Activated effector memory CD4-positive, alpha-beta T cell treated with Interleukin-2 at 50 U/mL for 16 hours (primary cell): ENCODE data around the gene AGO3.
A peak's percentile ranks its signal among the peaks of the same experiment; 100 is the strongest.
"Not testable (repeated sequence)": the region's sequence is repeated elsewhere in the genome, so short reads cannot be mapped to it uniquely, and the experiment has no call there.

Experiments used
- DNase-seq: peaks from one replicate; pipeline ENCODE4 v3.0.0-alpha.2; 2020

Gene AGO3

GRCh38 chr1:35927472-35927871 lies 3.4 kb upstream of the AGO3 start:
- no peak for DNase-seq

DNA sequence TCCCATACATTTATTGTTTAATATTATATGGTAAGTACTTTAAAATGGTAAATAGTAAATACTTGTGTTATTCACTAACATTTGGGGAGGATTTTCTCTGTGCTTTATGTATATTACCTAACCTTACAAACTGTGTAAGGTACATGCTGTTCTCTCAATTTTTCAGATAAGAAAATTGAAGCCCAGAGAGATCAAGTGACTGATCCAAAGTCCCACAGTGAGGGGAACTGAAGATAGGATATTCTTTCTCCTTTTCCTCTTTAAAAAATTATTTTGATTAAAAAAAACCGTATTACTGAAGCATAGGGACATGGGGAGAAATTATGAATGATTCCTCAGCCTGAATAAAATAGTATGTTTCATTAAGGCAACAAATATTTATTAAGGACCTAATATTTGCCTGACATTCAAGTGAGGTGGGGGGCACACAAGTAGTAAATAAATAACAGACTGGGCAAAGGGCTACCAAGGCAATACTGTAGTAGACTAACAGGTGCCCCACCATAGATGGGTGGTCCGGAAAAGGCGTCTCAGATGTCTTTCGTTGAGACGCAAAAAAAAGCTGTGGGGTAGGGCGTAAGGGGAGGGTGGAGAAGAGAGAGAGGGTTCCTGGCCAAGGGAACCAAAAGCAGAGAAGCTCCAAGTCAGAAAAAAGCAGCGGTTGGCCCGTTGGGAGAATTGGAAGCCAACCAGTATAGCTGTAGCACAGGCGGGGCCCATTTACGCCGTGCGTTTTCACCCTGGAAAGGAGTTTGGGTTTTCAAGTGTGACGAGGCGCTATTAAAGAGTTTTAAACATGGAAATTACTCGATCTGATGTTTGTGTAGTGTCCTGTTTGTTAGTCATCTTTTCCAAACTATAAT lies 944 bp upstream of the AGO3 start:
- peak; percentile 10 for DNase-seq

DNA sequence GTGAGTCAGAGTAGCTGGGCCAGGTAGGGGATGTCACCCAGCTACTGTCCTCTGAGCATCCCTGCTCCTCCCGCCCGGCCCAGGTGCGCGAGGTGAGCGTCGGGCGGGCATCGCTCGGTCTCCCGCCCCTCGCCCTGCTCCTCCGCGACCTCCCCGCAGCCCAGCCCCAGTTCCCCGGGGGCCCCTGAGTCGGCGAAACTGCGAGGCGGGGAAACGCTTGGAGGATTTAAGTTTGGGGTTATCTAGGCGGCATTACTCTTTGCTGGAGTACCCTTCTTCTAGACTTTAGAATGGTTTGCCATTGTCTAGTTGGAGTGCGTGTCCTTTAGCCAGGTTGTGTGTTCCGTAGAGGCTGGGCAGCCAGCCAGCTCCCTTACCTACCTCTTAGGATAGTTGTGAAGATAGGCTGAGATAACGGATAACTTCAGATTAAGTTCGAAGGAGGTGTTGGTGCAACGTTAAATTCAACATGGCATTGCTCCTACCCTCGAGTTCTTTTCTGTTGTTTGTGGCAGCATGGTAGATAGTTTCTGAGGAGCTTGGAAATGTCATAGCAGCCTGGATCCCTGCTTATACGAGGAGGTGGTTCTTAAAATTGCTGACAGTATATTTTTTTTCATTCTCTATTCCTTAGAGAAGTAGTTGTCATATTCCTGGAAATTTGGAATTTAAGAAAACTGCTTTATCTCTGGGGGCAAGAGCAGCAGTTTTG lies 697 bp downstream of the AGO3 start:
- DNase-seq = no peak

DNA sequence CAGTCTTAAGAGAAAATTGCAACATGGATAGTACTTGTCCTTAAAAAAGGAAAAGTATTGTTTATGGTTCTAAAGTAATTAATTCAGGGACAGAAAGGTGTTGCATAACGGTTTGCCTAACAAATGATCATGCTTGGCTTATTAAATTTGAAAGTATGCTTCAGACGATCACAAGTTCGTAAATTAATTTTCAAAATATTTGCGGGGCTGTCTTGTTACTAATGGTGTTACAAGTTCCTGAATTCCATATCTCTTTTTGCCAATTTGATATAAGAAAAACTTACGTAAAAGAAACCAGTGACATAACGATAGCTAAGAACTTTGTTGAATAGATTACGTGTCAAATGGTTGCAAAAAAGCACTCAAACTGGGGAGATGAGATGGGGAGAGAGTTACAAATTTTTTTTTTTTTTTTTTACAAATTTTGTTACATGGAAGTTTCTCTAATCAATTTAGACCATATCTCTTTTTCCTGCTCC lies 1.3 kb downstream of the AGO3 start:
- DNase-seq = no peak

- no peak for DNase-seq
Measured at GRCh38 chr1:35932941-35933340, 2.0 kb downstream of the AGO3 start.

DNA sequence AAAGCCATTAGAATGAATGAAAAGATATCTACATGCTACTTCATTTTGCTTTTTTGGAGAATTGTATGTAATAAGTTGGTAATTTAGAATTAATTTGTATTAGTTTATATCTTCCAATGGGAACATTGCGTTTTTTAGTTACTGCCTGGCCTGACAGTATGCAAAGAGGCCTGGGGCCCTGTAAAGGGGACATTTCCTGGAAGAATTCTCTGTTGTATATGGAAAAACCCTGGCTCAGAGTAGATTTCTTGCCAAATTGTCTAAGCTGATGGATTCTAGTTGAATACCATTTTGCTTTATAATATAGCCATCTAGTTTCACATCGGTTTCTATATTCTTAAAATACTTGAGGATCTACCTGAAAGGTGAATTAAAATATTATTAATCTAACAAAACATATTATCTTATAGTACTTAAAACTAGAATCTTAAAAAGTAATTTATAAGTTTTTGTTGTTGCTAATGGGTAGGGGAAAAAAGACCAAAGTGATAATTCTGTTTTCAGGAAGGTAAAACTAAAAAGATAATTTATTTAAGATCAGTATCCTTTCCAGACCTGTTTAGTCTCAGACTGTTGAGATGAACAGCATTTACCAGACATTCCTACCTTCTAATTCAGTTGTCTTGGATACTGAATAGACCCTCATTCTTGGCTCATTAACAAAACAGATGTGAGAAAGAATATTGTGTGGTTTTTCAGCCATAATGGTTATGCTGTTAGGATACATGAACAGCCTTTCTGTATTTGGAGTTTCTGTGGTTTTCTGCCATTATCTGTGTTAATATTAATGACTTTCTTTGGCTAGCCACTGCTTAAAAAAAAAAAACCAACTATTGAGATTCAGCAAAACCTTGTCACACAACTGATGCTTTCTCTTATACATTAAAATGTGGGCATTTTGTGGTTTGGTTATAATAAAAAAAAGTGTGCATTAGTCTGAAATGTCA lies 4.8 kb downstream of the AGO3 start:
- DNase-seq = no peak

DNA sequence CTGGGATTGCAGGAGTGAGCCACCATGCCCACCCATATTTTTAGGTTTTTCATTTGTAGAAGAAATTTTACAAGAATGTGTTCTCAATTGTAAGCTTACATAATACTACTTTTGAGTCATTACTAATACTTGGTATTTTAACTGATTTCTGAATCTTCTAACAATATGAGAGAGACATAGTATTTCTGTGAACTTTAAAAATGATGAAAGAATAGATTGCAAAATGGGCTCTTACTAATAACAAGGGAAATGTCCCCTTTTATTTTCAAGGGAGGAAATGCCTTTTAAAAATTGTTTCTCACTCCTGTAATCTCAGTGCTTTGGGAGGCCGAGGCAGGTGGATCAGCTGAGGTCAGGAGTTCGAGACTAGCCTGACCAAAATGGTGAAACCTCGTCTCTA lies 5.9 kb downstream of the AGO3 start:
- DNase-seq = no peak

- no peak for DNase-seq
Measured at GRCh38 chr1:35939484-35939883, 8.6 kb downstream of the AGO3 start.

- DNase-seq = no peak
Measured at GRCh38 chr1:35945327-35945726, 14.4 kb downstream of the AGO3 start.

DNA sequence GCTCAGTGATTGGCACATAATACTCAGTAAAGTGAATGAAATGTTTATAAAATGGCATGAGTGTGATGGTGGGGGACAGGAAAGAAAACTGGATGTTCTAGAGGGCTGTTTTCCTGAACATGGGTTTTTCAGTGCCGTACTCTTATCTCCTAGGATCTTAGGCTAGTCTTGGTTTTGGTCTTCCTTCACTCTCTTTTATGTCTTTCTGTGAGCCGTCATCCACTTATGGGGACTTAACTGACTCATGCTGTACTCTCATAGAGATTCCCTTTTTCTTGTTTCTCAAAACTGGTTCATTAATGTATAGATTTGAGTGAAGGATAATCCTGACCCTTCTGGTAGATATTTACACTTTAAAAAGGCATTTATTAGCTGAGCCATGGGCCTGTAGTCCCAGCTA lies 16.6 kb downstream of the AGO3 start:
- DNase-seq = no peak

GRCh38 chr1:35958558-35958957 lies 27.7 kb downstream of the AGO3 start:
- DNase-seq = no peak

GRCh38 chr1:35959304-35959703 lies 28.4 kb downstream of the AGO3 start:
- DNase-seq = no peak

DNA sequence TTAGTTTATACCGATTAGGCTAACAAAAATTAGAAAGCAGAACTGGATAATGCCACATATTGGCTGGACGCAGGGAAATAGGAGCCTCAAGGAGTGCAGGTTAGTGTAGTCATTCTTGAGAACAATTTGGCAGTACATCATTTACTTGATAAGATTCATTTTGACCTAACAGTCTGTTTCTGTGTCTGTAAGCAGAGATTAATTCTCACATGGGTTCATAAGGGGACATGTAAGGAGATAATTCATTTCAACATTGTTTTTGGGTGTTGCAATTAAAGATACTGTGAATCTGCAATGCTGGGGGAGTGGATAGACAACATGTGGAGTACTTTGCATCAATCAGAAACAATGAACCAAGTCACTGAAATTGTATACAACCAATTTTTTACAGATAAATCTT lies 32.0 kb downstream of the AGO3 start:
- DNase-seq = no peak

DNA sequence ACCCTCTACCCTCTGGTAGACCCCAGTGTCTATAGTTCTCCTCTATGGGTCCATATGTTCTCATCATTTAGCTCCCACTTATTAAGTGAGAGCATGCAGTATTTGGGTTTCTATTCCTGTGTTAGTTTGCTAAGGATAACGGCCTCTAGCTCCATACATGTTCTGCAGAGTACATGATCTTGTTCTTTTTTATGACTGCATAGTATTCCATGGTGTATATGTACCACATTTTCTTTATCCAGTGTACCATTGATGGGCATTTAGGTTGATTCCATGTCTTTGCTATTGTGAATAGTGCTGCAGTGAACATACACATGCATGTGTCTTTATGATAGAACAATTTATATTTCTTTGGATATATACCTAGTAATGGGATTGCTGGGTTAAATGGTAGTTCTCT lies 33.4 kb downstream of the AGO3 start:
- not testable (repeated sequence) for DNase-seq

- DNase-seq = no peak
Measured at GRCh38 chr1:35968396-35968795, 37.5 kb downstream of the AGO3 start.

DNA sequence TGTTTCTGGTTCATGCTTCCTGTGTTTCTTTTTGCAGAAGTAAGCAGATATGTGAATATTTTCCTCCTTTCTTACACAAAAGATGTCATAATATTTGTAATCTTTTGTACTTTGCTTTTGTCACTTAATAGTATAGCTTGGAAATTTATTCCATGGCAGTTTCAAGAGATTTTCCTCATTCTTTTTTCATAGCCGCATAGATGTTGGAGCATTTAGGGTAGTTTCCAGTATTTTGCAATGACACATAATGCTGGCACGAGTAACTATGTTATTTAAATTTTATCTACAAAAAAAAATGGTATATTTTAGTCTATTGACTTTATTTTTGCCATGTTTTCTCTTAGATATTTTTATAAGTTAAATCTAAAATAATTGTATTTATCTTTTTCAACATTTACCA lies 40.7 kb downstream of the AGO3 start:
- no peak for DNase-seq

- DNase-seq = not testable (repeated sequence)
Measured at GRCh38 chr1:35972631-35973030, 41.7 kb downstream of the AGO3 start.

DNA sequence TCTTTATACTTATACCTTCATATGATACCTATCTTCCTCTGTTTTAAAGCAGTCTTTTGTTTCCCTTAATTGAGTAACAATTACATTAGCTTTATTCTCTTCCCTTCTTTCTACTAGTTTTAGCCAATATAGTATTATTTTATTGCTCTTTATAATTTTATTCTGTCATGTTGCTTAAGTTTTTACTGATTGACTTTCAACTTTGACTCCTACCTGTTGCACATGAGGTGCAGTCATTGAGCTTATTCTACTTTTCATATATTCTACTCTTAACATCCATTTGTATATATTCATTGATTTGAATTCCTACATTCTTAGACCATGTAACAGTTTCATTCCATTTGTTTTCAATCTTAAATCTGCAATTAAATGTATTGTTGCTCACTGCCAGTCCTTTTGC lies 49.2 kb downstream of the AGO3 start:
- DNase-seq = no peak

DNA sequence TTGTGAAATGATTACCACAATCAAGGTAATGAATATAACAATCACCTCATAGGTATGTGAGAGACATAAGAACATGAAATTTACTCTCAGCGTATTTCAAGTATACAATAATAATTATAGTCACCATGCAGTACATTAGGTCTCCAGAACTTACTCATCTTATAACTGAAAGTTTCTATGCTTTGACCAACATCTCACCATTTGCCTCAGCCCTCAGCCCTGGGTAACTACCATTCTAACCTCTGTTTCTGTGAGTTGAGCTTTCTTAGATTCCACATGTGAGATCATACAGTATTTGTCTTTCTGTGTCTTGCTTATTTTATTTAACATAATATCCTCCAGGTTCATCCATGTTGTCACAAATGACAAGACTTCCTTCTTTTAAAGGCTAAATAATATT lies 57.3 kb downstream of the AGO3 start:
- no peak for DNase-seq

- no peak for DNase-seq
Measured at GRCh38 chr1:36006941-36007500, 76.1 kb downstream of the AGO3 start.

DNA sequence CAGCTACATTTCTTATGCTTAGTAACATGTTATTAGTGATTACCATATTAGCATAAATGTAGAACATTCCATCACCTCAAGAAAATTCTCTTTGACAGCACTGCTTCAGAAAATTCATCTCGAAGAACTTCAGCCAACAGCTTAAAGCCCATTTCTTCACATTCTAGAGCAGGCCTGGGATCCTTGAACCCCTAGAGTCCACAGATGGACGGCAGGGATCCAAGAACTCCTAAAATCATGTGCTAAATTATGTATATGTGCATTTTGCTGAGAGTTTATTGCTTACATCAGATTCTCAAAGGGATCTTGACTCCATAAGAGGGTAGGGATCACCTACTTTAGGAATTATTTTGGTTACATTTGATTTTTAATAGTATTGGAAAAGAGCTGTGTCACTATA lies 76.8 kb downstream of the AGO3 start:
- no peak for DNase-seq

GRCh38 chr1:36008546-36009197 lies 77.8 kb downstream of the AGO3 start:
- DNase-seq = no peak
